ENCODE results near the gene MKRN2OS. TPM values are rescaled to one million over a fixed set of nuclear protein-coding genes. Genes with fewer than 3 reads are reported as not detected.

The MKRN2OS gene
- total RNA-seq, 1 donor from 2014 or later, result not detected

DNA sequence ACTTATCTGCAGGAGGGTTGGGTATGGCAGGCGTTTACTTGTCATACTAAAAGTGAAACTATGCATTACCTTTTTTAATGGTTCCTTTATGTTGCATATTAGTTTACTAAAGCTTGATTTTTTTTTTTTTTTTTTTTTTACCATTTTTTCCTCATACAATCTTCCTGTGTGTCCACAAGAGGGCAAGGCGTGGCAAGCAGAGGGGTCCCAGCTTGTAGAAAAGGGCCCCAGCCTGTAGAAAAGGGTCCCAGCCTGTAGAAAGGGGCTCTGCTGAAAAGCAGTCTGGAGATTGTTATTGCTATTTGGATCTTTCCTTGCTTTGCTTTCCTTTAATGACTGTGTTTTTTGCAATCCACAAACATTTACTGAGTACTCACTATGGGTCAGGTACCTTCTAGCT is 33.4 kb upstream of the MKRN2OS start:
- H3K4me1 Mint-ChIP-seq, result peaks cover 3% of the 10 kb centered on the region
- DNase-seq, result no peak
- no peaks in the 10 kb centered on the region for H3K9me3 Mint-ChIP-seq
- no peak overlapping the region for H3K4me3 Mint-ChIP-seq
- intact Hi-C loops (cut with micrococcal nuclease), result no loop called here
- H3K36me3 Mint-ChIP-seq (ENCODE audit: low read depth), result peaks cover 73% of the 10 kb centered on the region
- no peaks in the 10 kb centered on the region for H3K27me3 Mint-ChIP-seq
- no peak overlapping the region for H3K27ac Mint-ChIP-seq

DNA sequence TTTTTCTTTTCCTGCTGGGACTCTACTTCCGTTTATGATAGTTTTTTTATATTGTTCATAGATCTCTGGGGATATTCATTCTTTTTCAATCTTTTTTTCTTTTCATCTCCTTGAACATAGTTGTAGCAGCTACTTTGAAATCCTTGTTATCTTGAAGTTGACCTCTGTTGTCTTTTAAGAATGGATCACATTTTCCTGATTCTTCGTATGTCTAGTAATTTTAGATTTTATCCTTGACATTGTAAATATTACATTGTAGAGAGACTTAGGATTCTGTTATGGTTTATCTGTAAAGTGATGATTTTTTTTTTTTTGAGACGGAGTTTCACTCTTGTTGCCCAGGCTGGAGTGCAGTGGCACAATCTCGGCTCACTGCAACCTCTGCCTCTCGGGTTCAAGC is 32.1 kb upstream of the MKRN2OS start:
- H3K4me3 Mint-ChIP-seq, result no peak overlapping the region
- H3K9me3 Mint-ChIP-seq, result no peaks in the 10 kb centered on the region
- DNase-seq, result no peak
- intact Hi-C loops (cut with micrococcal nuclease), result no loop called here
- H3K27ac Mint-ChIP-seq, result peak overlapping the region; percentile 13
- peaks cover 73% of the 10 kb centered on the region for H3K36me3 Mint-ChIP-seq (ENCODE audit: low read depth)
- peaks cover 3% of the 10 kb centered on the region for H3K4me1 Mint-ChIP-seq
- H3K27me3 Mint-ChIP-seq, result no peaks in the 10 kb centered on the region

DNA sequence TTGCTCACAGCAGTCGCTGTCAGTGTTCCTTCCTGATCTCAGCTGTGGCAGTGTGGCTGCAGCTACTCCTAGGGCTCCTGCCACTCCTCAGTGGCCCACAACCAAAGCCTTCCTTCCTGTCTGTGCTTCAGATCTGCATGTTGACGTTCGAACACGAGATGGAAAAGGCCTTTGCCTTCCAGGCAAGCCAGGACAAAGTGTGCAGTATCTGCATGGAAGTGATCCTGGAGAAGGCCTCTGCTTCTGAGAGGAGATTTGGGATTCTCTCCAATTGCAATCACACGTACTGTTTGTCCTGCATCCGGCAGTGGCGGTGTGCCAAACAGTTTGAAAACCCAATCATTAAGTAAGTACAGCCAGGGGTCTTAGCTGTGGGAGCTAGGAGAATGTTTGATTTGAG is 29.4 kb upstream of the MKRN2OS start:
- H3K4me1 Mint-ChIP-seq, result peaks cover 6% of the 10 kb centered on the region

DNA sequence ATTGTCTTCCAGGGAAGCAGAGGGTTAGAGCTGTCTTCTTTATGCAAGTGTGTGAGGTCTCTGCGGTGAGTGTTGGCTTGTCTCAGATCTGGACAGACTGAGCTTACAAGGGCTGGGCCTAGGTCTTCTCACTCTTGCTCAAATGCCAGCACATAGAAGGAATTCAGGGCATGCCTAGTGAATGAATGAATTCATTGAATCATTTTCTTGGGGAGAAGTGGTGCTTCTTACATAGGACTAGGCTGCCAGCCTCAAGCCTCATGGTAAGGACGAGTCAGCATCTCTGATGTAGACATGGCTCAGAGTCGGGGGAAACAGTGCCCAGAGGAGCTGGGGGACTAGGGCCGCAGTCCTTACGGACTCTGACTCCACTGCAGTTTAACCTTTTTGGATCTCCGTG is 28.8 kb upstream of the MKRN2OS start:
- peaks cover 6% of the 10 kb centered on the region for H3K4me1 Mint-ChIP-seq
- intact Hi-C loops (cut with micrococcal nuclease), result no loop called here
- no peak overlapping the region for H3K27ac Mint-ChIP-seq
- H3K9me3 Mint-ChIP-seq, result no peaks in the 10 kb centered on the region
- no peak for DNase-seq
- H3K27me3 Mint-ChIP-seq, result no peaks in the 10 kb centered on the region
- no peak overlapping the region for H3K4me3 Mint-ChIP-seq
- H3K36me3 Mint-ChIP-seq (ENCODE audit: low read depth), result peaks cover 76% of the 10 kb centered on the region

More for the DNA sequence above, 29.4 kb upstream of the MKRN2OS start:
- Mint-ChIP-seq H3K36me3 (ENCODE audit: low read depth) (peaks cover 78% of the 10 kb centered on the region), H3K27me3 (no peaks in the 10 kb centered on the region), H3K4me3 (no peak overlapping the region), H3K9me3 (no peaks in the 10 kb centered on the region), H3K27ac (no peak overlapping the region)
- intact Hi-C loops (cut with micrococcal nuclease), result no loop called here
- DNase-seq, result no peak

DNA sequence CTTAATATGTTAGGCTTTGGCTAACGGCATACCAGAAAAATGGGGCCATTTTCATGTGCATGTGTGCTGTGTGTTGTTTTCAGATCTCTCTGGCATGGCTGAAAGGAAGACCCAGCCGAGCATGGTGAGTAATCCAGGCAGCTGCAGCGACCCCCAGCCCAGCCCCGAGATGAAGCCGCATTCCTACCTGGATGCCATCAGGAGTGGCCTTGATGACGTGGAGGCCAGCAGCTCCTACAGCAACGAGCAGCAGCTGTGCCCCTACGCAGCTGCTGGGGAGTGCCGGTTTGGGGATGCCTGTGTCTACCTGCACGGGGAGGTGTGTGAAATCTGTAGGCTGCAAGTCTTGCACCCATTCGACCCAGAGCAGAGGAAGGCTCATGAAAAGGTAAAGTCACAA is 26.7 kb upstream of the MKRN2OS start:
- intact Hi-C loops (cut with micrococcal nuclease), result no loop called here
- peaks cover under 1% of the 10 kb centered on the region for H3K9me3 Mint-ChIP-seq
- no peaks in the 10 kb centered on the region for H3K27me3 Mint-ChIP-seq
- peaks cover 3% of the 10 kb centered on the region for H3K4me1 Mint-ChIP-seq
- DNase-seq, result no peak
- H3K27ac Mint-ChIP-seq, result no peak overlapping the region
- no peak overlapping the region for H3K4me3 Mint-ChIP-seq
- peaks cover 73% of the 10 kb centered on the region for H3K36me3 Mint-ChIP-seq (ENCODE audit: low read depth)

DNA sequence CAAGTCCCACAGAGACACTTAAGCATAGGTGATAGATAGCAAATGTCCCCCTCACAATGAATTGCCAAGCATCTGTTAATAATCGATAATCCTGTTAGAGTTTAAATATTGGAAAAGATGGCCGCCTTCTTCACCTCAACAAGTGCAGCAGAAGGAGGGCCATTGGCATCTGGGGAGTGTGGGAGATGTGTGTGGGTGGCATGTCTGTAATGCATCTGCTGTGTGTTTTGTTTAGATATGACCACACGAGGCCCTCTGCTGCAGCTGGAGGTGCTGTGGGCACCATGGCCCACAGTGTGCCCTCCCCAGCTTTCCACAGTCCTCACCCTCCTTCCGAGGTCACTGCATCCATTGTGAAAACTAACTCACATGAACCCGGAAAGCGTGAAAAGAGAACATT is 24.5 kb upstream of the MKRN2OS start:
- DNase-seq, result no peak
- intact Hi-C loops (cut with micrococcal nuclease), result no loop called here
- H3K4me3 Mint-ChIP-seq, result no peak overlapping the region
- peaks cover 6% of the 10 kb centered on the region for H3K4me1 Mint-ChIP-seq
- peaks cover 9% of the 10 kb centered on the region for H3K9me3 Mint-ChIP-seq
- no peaks in the 10 kb centered on the region for H3K27me3 Mint-ChIP-seq
- no peak overlapping the region for H3K27ac Mint-ChIP-seq
- H3K36me3 Mint-ChIP-seq (ENCODE audit: low read depth), result peaks cover 69% of the 10 kb centered on the region

DNA sequence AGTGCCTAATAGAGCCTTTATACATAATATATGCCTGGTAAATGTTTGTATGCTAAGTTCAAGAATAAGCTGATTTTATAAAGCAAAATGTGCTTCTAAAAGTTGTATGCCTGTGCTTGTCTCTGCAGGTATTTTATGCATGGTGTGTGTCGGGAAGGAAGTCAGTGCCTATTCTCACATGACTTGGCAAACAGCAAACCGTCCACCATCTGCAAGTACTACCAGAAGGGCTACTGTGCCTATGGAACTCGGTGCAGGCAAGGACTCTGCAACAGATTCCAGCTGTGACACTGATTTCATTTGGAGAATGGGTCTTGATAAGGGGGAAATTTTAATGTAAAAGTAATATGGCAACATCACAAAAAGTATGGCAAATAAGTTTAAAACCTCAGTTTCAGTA is 23.4 kb upstream of the MKRN2OS start:
- peaks cover 66% of the 10 kb centered on the region for H3K36me3 Mint-ChIP-seq (ENCODE audit: low read depth)
- no peak overlapping the region for H3K4me3 Mint-ChIP-seq
- DNase-seq, result no peak
- H3K27ac Mint-ChIP-seq, result no peak overlapping the region
- peaks cover 13% of the 10 kb centered on the region for H3K9me3 Mint-ChIP-seq
- H3K27me3 Mint-ChIP-seq, result no peaks in the 10 kb centered on the region
- intact Hi-C loops (cut with micrococcal nuclease), result no loop called here
- peaks cover 9% of the 10 kb centered on the region for H3K4me1 Mint-ChIP-seq

DNA sequence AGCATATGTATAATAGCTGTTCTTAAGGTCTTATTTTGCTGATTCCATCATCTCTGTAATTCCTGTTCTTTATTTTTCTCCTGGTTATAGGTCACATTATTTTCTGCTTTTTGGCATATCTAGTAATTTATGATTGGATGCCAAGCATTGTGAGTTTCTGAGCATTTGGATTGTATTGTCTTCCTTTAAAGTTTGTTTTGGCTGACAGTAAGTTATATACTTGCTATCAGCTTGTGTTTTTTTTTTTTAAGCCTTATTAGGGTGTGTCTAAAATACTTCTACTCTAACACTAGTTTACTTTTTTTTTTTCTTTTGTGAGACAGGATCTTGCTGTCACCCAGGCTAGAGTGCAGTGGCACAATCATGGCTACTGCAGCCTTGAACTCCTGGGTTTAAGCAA is 21.7 kb upstream of the MKRN2OS start:
- no peaks in the 10 kb centered on the region for H3K27me3 Mint-ChIP-seq
- H3K36me3 Mint-ChIP-seq (ENCODE audit: low read depth), result peaks cover 54% of the 10 kb centered on the region

DNA sequence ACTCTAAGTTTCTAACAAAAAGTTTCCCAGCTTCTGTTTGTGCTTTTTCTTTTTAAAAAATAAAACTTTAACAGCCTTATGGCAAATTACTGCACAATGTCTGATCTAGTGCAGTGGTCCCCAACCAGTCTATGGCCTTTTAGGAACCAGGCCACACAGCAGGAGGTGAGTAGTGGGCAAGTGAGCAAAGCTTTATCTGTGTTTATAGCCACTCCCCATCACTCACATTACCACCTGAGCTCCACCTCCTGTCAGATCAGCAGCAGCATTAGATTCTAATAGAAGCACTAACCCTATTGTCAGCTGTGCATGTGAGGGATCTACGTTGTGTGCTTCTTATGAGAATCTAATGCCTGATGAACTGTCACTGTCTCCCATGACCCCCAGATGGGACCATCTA is 17.2 kb upstream of the MKRN2OS start:
- peaks cover 13% of the 10 kb centered on the region for H3K9me3 Mint-ChIP-seq

More for the DNA sequence above, 21.7 kb upstream of the MKRN2OS start:
- Mint-ChIP-seq H3K27ac (no peak overlapping the region), H3K9me3 (peaks cover 13% of the 10 kb centered on the region), H3K4me3 (no peak overlapping the region), H3K4me1 (peaks cover 10% of the 10 kb centered on the region)
- DNase-seq, result no peak
- intact Hi-C loops (cut with micrococcal nuclease), result no loop called here

DNA sequence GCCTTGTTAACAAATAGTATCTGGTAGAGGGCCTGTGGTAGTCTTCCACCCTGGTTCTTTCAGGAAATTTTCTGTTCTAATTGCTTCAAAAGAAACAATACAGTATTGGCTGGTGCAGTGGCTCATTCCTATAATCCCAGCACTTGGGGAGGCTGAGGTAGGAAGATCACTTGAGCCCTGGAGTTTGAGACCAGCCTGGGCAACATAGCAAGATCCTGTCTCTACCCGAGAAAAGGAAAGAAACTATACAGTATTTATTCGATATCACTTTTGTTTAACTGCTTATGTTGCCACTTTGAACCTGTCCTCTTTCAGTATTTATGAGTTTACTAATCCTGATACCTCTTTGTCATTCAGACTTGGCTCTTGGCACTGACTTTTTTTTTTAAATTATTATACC is 16.1 kb upstream of the MKRN2OS start:
- no peak for DNase-seq
- Mint-ChIP-seq H3K27me3 (peaks cover under 1% of the 10 kb centered on the region), H3K36me3 (ENCODE audit: low read depth) (peaks cover 17% of the 10 kb centered on the region), H3K4me3 (no peak overlapping the region), H3K9me3 (peaks cover 10% of the 10 kb centered on the region), H3K27ac (no peak overlapping the region), H3K4me1 (peaks cover 40% of the 10 kb centered on the region)
- intact Hi-C loops (cut with micrococcal nuclease), result no loop called here

More for the DNA sequence above, 17.2 kb upstream of the MKRN2OS start:
- no peak for DNase-seq
- intact Hi-C loops (cut with micrococcal nuclease), result no loop called here
- H3K4me1 Mint-ChIP-seq, result peaks cover 37% of the 10 kb centered on the region
- H3K4me3 Mint-ChIP-seq, result no peak overlapping the region
- H3K27me3 Mint-ChIP-seq, result no peaks in the 10 kb centered on the region
- H3K36me3 Mint-ChIP-seq (ENCODE audit: low read depth), result peaks cover 21% of the 10 kb centered on the region
- H3K27ac Mint-ChIP-seq, result no peak overlapping the region

DNA sequence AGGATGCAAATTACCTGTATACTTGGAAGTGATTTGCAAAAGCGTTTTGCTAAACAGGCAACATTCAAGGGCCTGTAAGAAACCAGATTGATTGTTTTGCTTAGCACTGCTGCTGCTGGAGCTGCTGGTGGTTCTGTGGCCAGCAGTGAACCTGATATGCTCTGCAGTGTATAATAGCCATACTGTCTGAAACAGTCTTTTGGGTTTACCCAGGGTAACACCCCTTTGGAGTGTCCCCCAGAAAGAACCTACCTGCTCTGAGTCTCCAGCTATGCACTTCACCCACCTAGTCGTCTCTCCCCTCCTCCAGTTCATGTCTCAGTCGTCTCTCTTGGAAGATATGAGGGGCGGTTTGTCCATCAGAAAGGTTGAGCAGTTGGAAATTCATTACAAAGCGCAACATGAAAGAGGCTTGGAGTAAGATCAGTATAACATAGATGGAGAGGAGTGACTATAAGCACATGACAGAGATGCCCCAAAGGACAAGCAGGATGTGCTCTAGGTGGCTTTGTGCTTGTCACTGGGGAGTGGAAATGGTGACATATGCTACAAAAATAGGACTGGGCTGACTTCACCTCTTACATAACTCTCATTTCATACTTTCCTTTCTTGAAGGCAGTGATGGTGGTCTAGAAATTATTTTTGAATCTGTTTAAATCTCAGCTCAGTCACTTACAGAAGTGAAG is 15.3 kb upstream of the MKRN2OS start:
- H3K9me3 Mint-ChIP-seq, result peaks cover 5% of the 10 kb centered on the region

DNA sequence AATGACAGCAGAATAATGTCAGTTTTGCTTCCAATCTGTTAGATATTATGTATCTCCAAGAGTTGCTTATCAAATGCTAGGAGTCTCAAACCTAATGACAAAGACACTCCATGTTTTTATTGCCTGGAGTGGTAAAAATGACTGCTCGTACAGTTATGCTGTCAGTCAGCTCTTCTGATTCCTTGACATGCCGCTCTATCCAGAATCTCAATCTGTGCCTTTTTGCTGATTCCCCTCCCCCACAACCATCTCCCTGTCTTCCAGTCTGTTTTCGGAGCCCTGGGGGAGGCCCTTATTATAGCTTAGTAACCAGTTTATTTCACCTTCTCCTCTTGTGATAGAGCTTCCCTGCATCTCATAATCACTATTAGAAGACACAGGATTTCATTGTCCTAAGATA is 14.2 kb upstream of the MKRN2OS start:
- Mint-ChIP-seq H3K27ac (no peak overlapping the region), H3K4me1 (peaks cover 42% of the 10 kb centered on the region), H3K9me3 (peaks cover under 1% of the 10 kb centered on the region), H3K27me3 (peaks cover 9% of the 10 kb centered on the region), H3K36me3 (ENCODE audit: low read depth) (peaks cover 7% of the 10 kb centered on the region), H3K4me3 (peak overlapping the region; percentile 35)
- DNase-seq, result no peak
- intact Hi-C loops (cut with micrococcal nuclease), result no loop called here

More for the DNA sequence above, 15.3 kb upstream of the MKRN2OS start:
- H3K36me3 Mint-ChIP-seq (ENCODE audit: low read depth), result peaks cover 14% of the 10 kb centered on the region
- no peak overlapping the region for H3K27ac Mint-ChIP-seq
- intact Hi-C loops (cut with micrococcal nuclease), result no loop called here
- DNase-seq, result no peak
- H3K4me3 Mint-ChIP-seq, result no peak overlapping the region
- H3K27me3 Mint-ChIP-seq, result peaks cover 4% of the 10 kb centered on the region
- H3K4me1 Mint-ChIP-seq, result peaks cover 44% of the 10 kb centered on the region

DNA sequence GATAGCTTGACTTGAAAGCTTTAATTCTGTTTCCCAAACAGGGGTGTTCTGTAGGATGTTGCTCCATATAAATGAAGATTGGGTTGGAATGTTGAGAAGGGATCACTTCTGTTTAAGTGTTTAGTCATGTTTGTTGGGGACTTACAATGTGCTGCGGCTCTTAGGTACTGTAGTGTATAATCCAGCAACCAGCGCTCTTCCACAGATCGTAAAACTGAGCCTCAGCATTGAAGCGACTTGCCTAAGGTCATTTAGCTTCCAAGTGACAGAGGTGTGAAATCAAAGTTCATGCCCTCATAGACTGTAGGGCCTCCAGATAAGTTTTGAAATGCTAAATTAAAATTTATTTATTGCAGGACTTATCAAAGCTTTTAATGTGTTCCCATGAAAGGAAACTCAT is 13.4 kb upstream of the MKRN2OS start:
- Mint-ChIP-seq H3K36me3 (ENCODE audit: low read depth) (peaks cover 3% of the 10 kb centered on the region), H3K4me3 (peak overlapping the region; percentile 98), H3K4me1 (peaks cover 43% of the 10 kb centered on the region), H3K27me3 (peaks cover 16% of the 10 kb centered on the region), H3K9me3 (no peaks in the 10 kb centered on the region), H3K27ac (no peak overlapping the region)
- intact Hi-C loops (cut with micrococcal nuclease), result no loop called here
- DNase-seq, result no peak

DNA sequence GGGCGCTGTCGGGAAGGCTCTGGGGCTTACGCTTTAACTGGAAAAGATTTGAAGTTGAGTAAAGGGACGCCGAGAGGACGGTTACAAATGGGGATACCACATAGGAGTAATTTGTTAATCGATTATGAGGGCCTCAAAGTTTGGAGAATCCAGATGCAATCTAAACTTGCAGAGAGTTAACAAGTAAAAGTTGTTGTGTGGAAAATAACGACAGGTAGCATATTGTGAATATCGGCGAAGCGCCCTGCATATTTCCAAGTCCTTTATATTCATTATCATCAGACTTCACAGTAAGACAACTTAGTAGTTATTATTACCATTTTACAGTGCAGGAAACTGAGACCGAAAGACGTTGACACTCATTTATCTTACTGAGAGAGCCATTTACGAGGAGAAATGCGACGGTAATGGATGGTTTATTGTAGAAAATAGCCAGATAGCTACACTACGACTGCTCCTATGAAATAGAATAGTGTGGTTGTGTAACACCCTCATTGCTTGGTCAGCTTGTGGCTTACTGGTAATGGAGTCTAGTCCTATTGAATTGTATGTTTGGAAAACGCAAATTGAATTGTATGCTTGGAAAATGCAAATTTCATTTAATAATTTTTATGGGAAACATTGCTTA is 12.3 kb upstream of the MKRN2OS start:
- H3K4me1 Mint-ChIP-seq, result peaks cover 45% of the 10 kb centered on the region
- intact Hi-C loops (cut with micrococcal nuclease), result loop anchor here (1.0 to 2.0 kb wide), 4 partner anchors 73 to 711 kb away; partner anchors contain the start of genes RAF1, RPL32, TAMM41 and TSEN2
- peaks cover 25% of the 10 kb centered on the region for H3K27me3 Mint-ChIP-seq
- no peaks in the 10 kb centered on the region for H3K9me3 Mint-ChIP-seq
- peak overlapping the region; percentile 98 for H3K4me3 Mint-ChIP-seq
- peak overlapping the region; percentile 83 for H3K27ac Mint-ChIP-seq
- peaks cover 3% of the 10 kb centered on the region for H3K36me3 Mint-ChIP-seq (ENCODE audit: low read depth)
- DNase-seq, result no peak
